Prostate gland (tissue), 2 donors: Measurements from ENCODE around the gene AARS2.

Experiments used
- CTCF ChIP-seq, 4 experiments: fragments of 200-600 bp in 2 of 4; fragments of 450-650 bp in 2 of 4; sonication (generic) in 2 of 4; IDR thresholded peaks; 1 replicate in 3 of 4; 2 replicates in 1 of 4; pipeline ENCODE4 v1.5.1; 2016 to 2019; ENCODE audit warnings: antibody characterized with exemption in 4 of 4, mild to moderate bottlenecking in 2 of 4, moderate library complexity in 2 of 4
- POLR2A ChIP-seq: fragments of 450-650 bp; IDR thresholded peaks from one replicate; pipeline ENCODE4 v1.6.1; 2016; ENCODE audit warnings: antibody characterized with exemption, mild to moderate bottlenecking

GRCh38 chr6:44285552-44286284 lies 27.4 kb downstream of the AARS2 start:
- TF ChIP-seq CTCF (IDR thresholded peaks at IDR 0.05) (no peak), POLR2A (no peak)
